Liver (tissue), 9 donors: ENCODE results near the gene SLC9A4. TPM values are rescaled to one million over a fixed set of nuclear protein-coding genes. Genes with fewer than 3 reads are reported as not detected.

ENCODE experiments used
- DNase-seq: peaks from one replicate; pipeline ENCODE4 v3.0.0-alpha.2; 2017; ENCODE audit warnings: low spot score
- H3K27ac ChIP-seq, 2 donors: one replicate each; pipeline ENCODE4 v1.7.0; 2013; ENCODE audit warnings: inconsistent platforms in 2 of 2, low read length in 2 of 2, control low read depth in 1 of 2, low read depth in 1 of 2, mild to moderate bottlenecking in 1 of 2
- H3K27me3 ChIP-seq, 4 donors: one replicate each; pipeline versions ENCODE4 v1.6.1 to v1.7.0; 2013; ENCODE audit warnings: low read length in 3 of 4, inconsistent platforms in 1 of 4, mild to moderate bottlenecking in 1 of 4, moderate library complexity in 1 of 4; ENCODE audit not compliant: control insufficient read depth in 4 of 4, insufficient read depth in 4 of 4
- H3K36me3 ChIP-seq, 4 donors: one replicate each; pipeline versions ENCODE4 v1.6.1 to v1.7.0; 2013; ENCODE audit warnings: low read length in 3 of 4, mild to moderate bottlenecking in 3 of 4, low read depth in 1 of 4, moderate library complexity in 1 of 4; ENCODE audit not compliant: control insufficient read depth in 4 of 4, insufficient read depth in 3 of 4
- H3K4me1 ChIP-seq, 4 donors: one replicate each; pipeline versions ENCODE4 v1.6.1 to v1.7.0; 2013; ENCODE audit warnings: low read length in 3 of 4, mild to moderate bottlenecking in 3 of 4, moderate library complexity in 1 of 4; ENCODE audit not compliant: control insufficient read depth in 4 of 4, insufficient read depth in 4 of 4
- H3K4me3 ChIP-seq, 3 donors: one replicate each; pipeline versions ENCODE4 v1.6.1 to v1.7.0; 2013; ENCODE audit warnings: low read length in 3 of 3, control low read depth in 1 of 3, low read depth in 1 of 3, mild to moderate bottlenecking in 1 of 3
- H3K9ac ChIP-seq, 2 donors: one replicate each; pipeline ENCODE4 v1.7.0; 2013; ENCODE audit warnings: low read length in 2 of 2, mild to moderate bottlenecking in 2 of 2, moderate library complexity in 2 of 2, control low read depth in 1 of 2, low read depth in 1 of 2
- H3K9me3 ChIP-seq, 4 donors: one replicate each; pipeline versions ENCODE4 v1.6.1 to v1.7.0; 2013; ENCODE audit warnings: low read length in 3 of 4; ENCODE audit not compliant: control insufficient read depth in 4 of 4
- ATF3 ChIP-seq: IDR thresholded peaks from 2 replicates; pipeline ENCODE4 v1.6.1; 2016; ENCODE audit warnings: antibody characterized with exemption
- CTCF ChIP-seq: fragments of 150-350 bp; IDR thresholded peaks from 2 replicates; pipeline ENCODE4 v1.5.1; 2017; ENCODE audit warnings: improper control_type of control experiment, low read depth, low read length; ENCODE audit not compliant: missing input control
- EGR1 ChIP-seq, 2 donors: IDR thresholded peaks; 2 replicates each; pipeline ENCODE4 v1.6.1; 2016 to 2018; ENCODE audit warnings: antibody characterized with exemption in 2 of 2, low read depth in 2 of 2
- FOXA1 ChIP-seq: IDR thresholded peaks from 2 replicates; pipeline ENCODE4 v1.6.1; 2016; ENCODE audit warnings: antibody characterized with exemption
- FOXA2 ChIP-seq: IDR thresholded peaks from 2 replicates; pipeline ENCODE4 v1.6.1; 2016; ENCODE audit warnings: antibody characterized with exemption
- GABPA ChIP-seq, 2 donors: IDR thresholded peaks in 1 of 2; conservative IDR thresholded peaks in 1 of 2; 2 replicates each; pipeline ENCODE4 v1.6.1; 2016; ENCODE audit warnings: antibody characterized with exemption in 2 of 2, mild to moderate bottlenecking in 1 of 2, moderate library complexity in 1 of 2
- HNF4A ChIP-seq, 2 donors: conservative IDR thresholded peaks; 2 replicates each; pipeline ENCODE4 v1.6.1; 2016; ENCODE audit warnings: antibody characterized with exemption in 2 of 2, mild to moderate bottlenecking in 2 of 2
- HNF4G ChIP-seq: IDR thresholded peaks from 2 replicates; pipeline ENCODE4 v1.6.1; 2016; ENCODE audit warnings: antibody characterized with exemption
- JUND ChIP-seq, 2 donors: IDR thresholded peaks; 2 replicates each; pipeline ENCODE4 v1.6.1; 2016; ENCODE audit warnings: antibody characterized with exemption in 2 of 2
- MAX ChIP-seq: IDR thresholded peaks from 2 replicates; pipeline ENCODE4 v1.6.1; 2016; ENCODE audit warnings: antibody characterized with exemption
- NR2F2 ChIP-seq: IDR thresholded peaks from 2 replicates; pipeline ENCODE4 v1.6.1; 2016; ENCODE audit warnings: antibody characterized with exemption
- RAD21 ChIP-seq, 2 donors: IDR thresholded peaks; 2 replicates each; pipeline ENCODE4 v1.6.1; 2016; ENCODE audit warnings: antibody characterized with exemption in 2 of 2, mild to moderate bottlenecking in 2 of 2
- REST ChIP-seq: IDR thresholded peaks from 2 replicates; pipeline ENCODE4 v1.6.1; 2016; ENCODE audit warnings: antibody characterized with exemption, mild to moderate bottlenecking
- RXRA ChIP-seq, 2 donors: IDR thresholded peaks; 2 replicates each; pipeline ENCODE4 v1.6.1; 2017 to 2018; ENCODE audit warnings: antibody characterized with exemption in 2 of 2, mild to moderate bottlenecking in 1 of 2
- SP1 ChIP-seq: IDR thresholded peaks from 2 replicates; pipeline ENCODE4 v1.6.1; 2018; ENCODE audit warnings: antibody characterized with exemption, mild to moderate bottlenecking
- TAF1 ChIP-seq: conservative IDR thresholded peaks from 2 replicates; pipeline ENCODE4 v1.6.1; 2016; ENCODE audit warnings: antibody characterized with exemption, mild to moderate bottlenecking
- YY1 ChIP-seq: IDR thresholded peaks from 2 replicates; pipeline ENCODE4 v1.6.1; 2016; ENCODE audit warnings: antibody characterized with exemption, mild to moderate bottlenecking
- ZBTB33 ChIP-seq: IDR thresholded peaks from 2 replicates; pipeline ENCODE4 v1.6.1; 2016; ENCODE audit warnings: antibody characterized with exemption
- WGBS: extraction: QIAGEN DNeasy Blood & Tissue Kit; methylation state at CpG from one replicate; pipeline ENCODE4 v1.1.7; 2013; 5-methylcytosine and 5-hydroxymethylcytosine counted together
- polyA plus RNA-seq, 2 donors: library from polyadenylated mRNA; stranded (reverse) in 1 of 2; unstranded in 1 of 2; fragments of 200-250 nt in 1 of 2; fragments of >200 nt in 1 of 2; fragmentation: Nextera tagmentation in 1 of 2; extraction: Ambion mirVana in 1 of 2; gene quantifications; one replicate each; pipeline versions ENCODE4 v1.2.1 to v1.2.3, GENCODE V29; 2013 to 2015
- total RNA-seq, 2 donors: library from RNA; depleted of rRNA; stranded (reverse); fragments of >200 nt; gene quantifications; one replicate each; pipeline ENCODE4 v1.2.3, GENCODE V29; 2014
- donor health status: healthy.
- donor health status: healthy.
- donor health status: healthy.
- donor health status: healthy.
- donor health status: healthy.

The SLC9A4 gene
- total and polyA plus RNA-seq, 4 donors: not detected

GRCh38 chr2:102540882-102541281 is 67.9 kb downstream of the SLC9A4 start:
- WGBS: 71% methylated on average over 4 of the region's 4 CpGs
- Histone ChIP-seq H3K4me1 (no peaks in the 10 kb centered on the region), H3K9ac (no peak overlapping the region), H3K36me3 (no peaks in the 10 kb centered on the region), H3K27me3 (peaks cover 0 to 2% (median 0%) of the 10 kb centered on the region in 4 donors), H3K27ac (no peak overlapping the region), H3K9me3 (no peaks in the 10 kb centered on the region), H3K4me3 (no peak overlapping the region)
- TF ChIP-seq RXRA (IDR thresholded peaks at IDR 0.05): no peak
- DNase-seq: no peak

- H3K36me3 ChIP-seq: no peaks in the 10 kb centered on the region
- 88% methylated on average over 1 of the region's 1 CpG for WGBS
- H3K4me1 ChIP-seq: no peaks in the 10 kb centered on the region
- H3K27me3 ChIP-seq: peaks cover 0 to 2% (median 0%) of the 10 kb centered on the region in 4 donors
- peaks cover 1 to 7% (median 4%) of the 10 kb centered on the region in 4 donors for H3K9me3 ChIP-seq
- H3K27ac ChIP-seq: no peak overlapping the region
- TF ChIP-seq FOXA2: no peak
- no peak for TF ChIP-seq RAD21 (IDR thresholded peaks at IDR 0.05)
- TF ChIP-seq SP1: no peak
- no peak for TF ChIP-seq ZBTB33
- no peak for TF ChIP-seq HNF4G
- no peak for TF ChIP-seq EGR1 (IDR thresholded peaks at IDR 0.05; ENCODE audit: low read depth in 2 of 2)
- TF ChIP-seq RXRA (IDR thresholded peaks at IDR 0.05): no peak
- TF ChIP-seq TAF1: no peak
- TF ChIP-seq YY1: no peak
- no peak overlapping the region for H3K4me3 ChIP-seq
- H3K9ac ChIP-seq: no peak overlapping the region
- DNase-seq: no peak
Measured at GRCh38 chr2:102544182-102544581, 71.2 kb downstream of the SLC9A4 start.

GRCh38 chr2:102547462-102547861 is 74.4 kb downstream of the SLC9A4 start:
- H3K27me3 ChIP-seq: peaks cover 0 to 2% (median 0%) of the 10 kb centered on the region in 4 donors
- TF ChIP-seq REST: no peak
- no peak for TF ChIP-seq JUND (IDR thresholded peaks at IDR 0.05)
- TF ChIP-seq NR2F2: no peak
- TF ChIP-seq GABPA (IDR thresholded peaks at IDR 0.05 in 1 of 2, conservative IDR thresholded peaks at IDR 0.05 in 1 of 2): no peak
- TF ChIP-seq SP1: no peak
- TF ChIP-seq YY1: no peak
- no peak for TF ChIP-seq HNF4A (conservative IDR thresholded peaks at IDR 0.05)
- TF ChIP-seq EGR1 (IDR thresholded peaks at IDR 0.05; ENCODE audit: low read depth in 2 of 2): no peak
- TF ChIP-seq MAX: no peak
- TF ChIP-seq RAD21 (IDR thresholded peaks at IDR 0.05): no peak
- TF ChIP-seq FOXA1: no peak
- no peak for TF ChIP-seq TAF1
- no peak for TF ChIP-seq ZBTB33
- no peak for TF ChIP-seq FOXA2
- TF ChIP-seq CTCF: no peak
- TF ChIP-seq RXRA (IDR thresholded peaks at IDR 0.05): no peak
- TF ChIP-seq HNF4G: no peak
- TF ChIP-seq ATF3: no peak
- no peak overlapping the region for H3K27ac ChIP-seq
- no peaks in the 10 kb centered on the region for H3K4me1 ChIP-seq
- H3K9ac ChIP-seq: no peak overlapping the region
- no peaks in the 10 kb centered on the region for H3K36me3 ChIP-seq
- no peak overlapping the region for H3K4me3 ChIP-seq
- peaks cover 3 to 9% (median 7%) of the 10 kb centered on the region in 4 donors for H3K9me3 ChIP-seq
- WGBS: 83% methylated on average over 2 of the region's 2 CpGs
- DNase-seq: no peak
